Thoracic aorta (tissue), 2 donors: ENCODE measurements around the gene BMPER. TPM values are rescaled to one million over a fixed set of nuclear protein-coding genes. Genes with fewer than 3 reads are reported as not detected.

Experiments used
- ATAC-seq: fragments of 150-250 bp; one replicate; pipeline ENCODE4 v1.8.0; 2017; ENCODE audit warnings: low read depth; ENCODE audit not compliant: insufficient number of reproducible peaks, low FRiP score
- DNase-seq: peaks from one replicate; pipeline ENCODE4 v3.0.0-alpha.2; 2020; ENCODE audit warnings: low spot score
- H3K27ac ChIP-seq, 2 donors: fragments of 200-600 bp; sonication (generic); 1 replicate in 1 of 2; 2 replicates in 1 of 2; pipeline ENCODE4 v1.5.1; 2016; ENCODE audit warnings: mild to moderate bottlenecking in 2 of 2, moderate library complexity in 2 of 2
- H3K27me3 ChIP-seq: fragments of 200-600 bp; sonication (generic); replicated peaks from 2 replicates; pipeline ENCODE4 v1.6.0; 2016; ENCODE audit warnings: mild to moderate bottlenecking; ENCODE audit not compliant: insufficient read depth
- H3K36me3 ChIP-seq: fragments of 200-600 bp; sonication (generic); one replicate; pipeline ENCODE4 v1.5.1; 2016
- H3K4me1 ChIP-seq, 2 donors: fragments of 200-600 bp; sonication (generic); 1 replicate in 1 of 2; 2 replicates in 1 of 2; pipeline versions ENCODE4 v1.5.1 to v1.6.0; 2016; ENCODE audit warnings: low read depth in 2 of 2, mild to moderate bottlenecking in 1 of 2; ENCODE audit not compliant: control insufficient read depth in 1 of 2
- H3K4me3 ChIP-seq: fragments of 200-600 bp; sonication (generic); 2 replicates; pipeline ENCODE4 v1.5.1; 2016; ENCODE audit warnings: mild to moderate bottlenecking
- H3K9me3 ChIP-seq: fragments of 200-600 bp; sonication (generic); 2 replicates; pipeline ENCODE4 v1.5.1; 2016
- total RNA-seq, 2 donors: library from RNA; depleted of rRNA; stranded (reverse); fragments of >200 nt; gene quantifications; one replicate each; pipeline versions ENCODE4 v1.1.0 to v1.2.3, GENCODE V29; 2016
- TF ChIP-seq, protein P1 (sequence below): fragments of 200-600 bp; sonication (generic); IDR thresholded peaks from one replicate; pipeline ENCODE4 v1.5.1; 2019; ENCODE audit warnings: antibody characterized with exemption

The BMPER gene
- total RNA-seq, 2 donors from 2014 or later: 0.54 to 2.3 TPM

DNA sequence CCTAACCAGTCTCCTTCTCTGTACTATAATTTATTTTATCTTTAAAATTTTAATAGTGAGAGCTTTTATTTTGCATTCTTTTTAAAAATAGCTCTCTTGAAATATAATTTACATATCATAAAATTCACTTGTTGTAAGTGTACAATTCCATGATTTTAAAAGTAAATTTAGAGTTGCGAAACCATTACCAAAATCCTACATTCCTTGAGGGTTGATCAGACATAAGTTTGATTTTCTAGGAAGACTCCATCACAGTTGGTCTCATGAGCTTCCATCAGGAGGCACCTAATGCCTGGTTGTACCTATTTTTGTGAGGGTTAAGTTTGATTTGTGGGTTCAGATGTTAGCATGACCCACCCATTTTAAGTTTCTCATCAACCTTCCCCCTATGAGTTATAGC, 108.1 kb downstream of the BMPER start:
- ATAC-seq (no peak), DNase-seq (no peak)
- H3K4me3 ChIP-seq: no peak overlapping the region
- no peaks in the 10 kb centered on the region for H3K36me3 ChIP-seq
- TF ChIP-seq, protein P1, sequence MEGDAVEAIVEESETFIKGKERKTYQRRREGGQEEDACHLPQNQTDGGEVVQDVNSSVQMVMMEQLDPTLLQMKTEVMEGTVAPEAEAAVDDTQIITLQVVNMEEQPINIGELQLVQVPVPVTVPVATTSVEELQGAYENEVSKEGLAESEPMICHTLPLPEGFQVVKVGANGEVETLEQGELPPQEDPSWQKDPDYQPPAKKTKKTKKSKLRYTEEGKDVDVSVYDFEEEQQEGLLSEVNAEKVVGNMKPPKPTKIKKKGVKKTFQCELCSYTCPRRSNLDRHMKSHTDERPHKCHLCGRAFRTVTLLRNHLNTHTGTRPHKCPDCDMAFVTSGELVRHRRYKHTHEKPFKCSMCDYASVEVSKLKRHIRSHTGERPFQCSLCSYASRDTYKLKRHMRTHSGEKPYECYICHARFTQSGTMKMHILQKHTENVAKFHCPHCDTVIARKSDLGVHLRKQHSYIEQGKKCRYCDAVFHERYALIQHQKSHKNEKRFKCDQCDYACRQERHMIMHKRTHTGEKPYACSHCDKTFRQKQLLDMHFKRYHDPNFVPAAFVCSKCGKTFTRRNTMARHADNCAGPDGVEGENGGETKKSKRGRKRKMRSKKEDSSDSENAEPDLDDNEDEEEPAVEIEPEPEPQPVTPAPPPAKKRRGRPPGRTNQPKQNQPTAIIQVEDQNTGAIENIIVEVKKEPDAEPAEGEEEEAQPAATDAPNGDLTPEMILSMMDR: no peak
- peaks cover 0 to 8% of the 10 kb centered on the region in 2 donors for H3K4me1 ChIP-seq
- H3K27me3 ChIP-seq: no peaks in the 10 kb centered on the region
- H3K27ac ChIP-seq: no peak overlapping the region
- H3K9me3 ChIP-seq: no peaks in the 10 kb centered on the region

DNA sequence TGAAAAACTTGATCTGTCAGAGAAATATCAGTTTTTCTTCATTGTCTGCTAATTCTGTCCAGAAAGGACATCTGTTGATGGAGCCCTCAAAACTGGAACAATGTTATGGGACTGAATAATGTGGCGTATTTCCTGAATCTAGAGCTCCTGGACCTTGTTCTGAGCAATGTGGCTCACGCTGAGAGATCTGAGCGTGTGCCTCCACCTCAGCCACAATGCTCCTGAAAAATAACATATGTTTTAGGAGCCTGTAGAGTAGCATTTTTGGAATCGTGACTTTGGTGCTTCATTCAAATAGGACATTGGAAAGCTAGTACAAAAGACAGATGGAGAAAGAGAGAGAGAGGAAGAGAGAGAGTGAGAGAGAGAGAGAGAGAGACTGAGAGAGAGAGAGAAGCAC, 110.3 kb downstream of the BMPER start:
- Histone ChIP-seq H3K4me1 (peaks cover 0 to 8% of the 10 kb centered on the region in 2 donors), H3K27me3 (no peaks in the 10 kb centered on the region), H3K9me3 (no peaks in the 10 kb centered on the region), H3K36me3 (no peaks in the 10 kb centered on the region), H3K4me3 (no peak overlapping the region), H3K27ac (no peak overlapping the region)
- TF ChIP-seq, protein P1: no peak
- ATAC-seq: no peak
- no peak for DNase-seq

GRCh38 chr7:34016876-34017275, 111.5 kb downstream of the BMPER start:
- Histone ChIP-seq H3K27me3 (no peaks in the 10 kb centered on the region), H3K36me3 (no peaks in the 10 kb centered on the region)
- DNase-seq: no peak

GRCh38 chr7:34019301-34019790, 114.0 kb downstream of the BMPER start:
- no peaks in the 10 kb centered on the region for H3K27me3 ChIP-seq
- H3K36me3 ChIP-seq: no peaks in the 10 kb centered on the region
- no peak overlapping the region for H3K4me3 ChIP-seq
- H3K9me3 ChIP-seq: no peaks in the 10 kb centered on the region
- TF ChIP-seq, protein P1: no peak
- no peak for ATAC-seq
- no peaks in the 10 kb centered on the region for H3K4me1 ChIP-seq
- DNase-seq: no peak
- no peak overlapping the region for H3K27ac ChIP-seq

More at GRCh38 chr7:34016876-34017275, 111.5 kb downstream of the BMPER start:
- Histone ChIP-seq H3K27ac (no peak overlapping the region), H3K9me3 (no peaks in the 10 kb centered on the region), H3K4me1 (no peaks in the 10 kb centered on the region), H3K4me3 (no peak overlapping the region)
- no peak for ATAC-seq
- TF ChIP-seq, protein P1: no peak

GRCh38 chr7:34022626-34023025, 117.3 kb downstream of the BMPER start:
- DNase-seq (no peak), ATAC-seq (no peak)
- TF ChIP-seq, protein P1: no peak
- Histone ChIP-seq H3K27me3 (no peaks in the 10 kb centered on the region), H3K27ac (no peak overlapping the region), H3K4me1 (no peaks in the 10 kb centered on the region), H3K36me3 (no peaks in the 10 kb centered on the region), H3K4me3 (no peak overlapping the region), H3K9me3 (no peaks in the 10 kb centered on the region)
